ENCODE data around the gene GNA14.

- TF ChIP-seq POLR2AphosphoS5 (IDR thresholded peaks at IDR 0.05) (no peak), CTCF (IDR thresholded peaks at IDR 0.05) (no peak), POLR2A (IDR thresholded peaks at IDR 0.05) (no peak)
Measured at GRCh38 chr9:77575785-77576184, 72.3 kb downstream of the GNA14 start.

All from breast epithelium (tissue), 3 donors.